Glomerular visceral epithelial cell (primary cell): Measurements from ENCODE around the gene LSM12.
"Not testable (repeated sequence)": the region's sequence is repeated elsewhere in the genome, so short reads cannot be mapped to it uniquely, and the experiment has no call there.

Experiments
- DNase-seq: peaks from one replicate; pipeline ENCODE4 v3.0.0-alpha.2; 2016; ENCODE audit errors: extremely low spot score

Gene LSM12

GRCh38 chr17:44066204-44066930 lies at the start of gene LSM12:
Gene LSM12 (minus strand): TSS chr17:44066671. CDS start chr17:44066587, 84 bp downstream.
- peak; percentile 95 for DNase-seq

DNA sequence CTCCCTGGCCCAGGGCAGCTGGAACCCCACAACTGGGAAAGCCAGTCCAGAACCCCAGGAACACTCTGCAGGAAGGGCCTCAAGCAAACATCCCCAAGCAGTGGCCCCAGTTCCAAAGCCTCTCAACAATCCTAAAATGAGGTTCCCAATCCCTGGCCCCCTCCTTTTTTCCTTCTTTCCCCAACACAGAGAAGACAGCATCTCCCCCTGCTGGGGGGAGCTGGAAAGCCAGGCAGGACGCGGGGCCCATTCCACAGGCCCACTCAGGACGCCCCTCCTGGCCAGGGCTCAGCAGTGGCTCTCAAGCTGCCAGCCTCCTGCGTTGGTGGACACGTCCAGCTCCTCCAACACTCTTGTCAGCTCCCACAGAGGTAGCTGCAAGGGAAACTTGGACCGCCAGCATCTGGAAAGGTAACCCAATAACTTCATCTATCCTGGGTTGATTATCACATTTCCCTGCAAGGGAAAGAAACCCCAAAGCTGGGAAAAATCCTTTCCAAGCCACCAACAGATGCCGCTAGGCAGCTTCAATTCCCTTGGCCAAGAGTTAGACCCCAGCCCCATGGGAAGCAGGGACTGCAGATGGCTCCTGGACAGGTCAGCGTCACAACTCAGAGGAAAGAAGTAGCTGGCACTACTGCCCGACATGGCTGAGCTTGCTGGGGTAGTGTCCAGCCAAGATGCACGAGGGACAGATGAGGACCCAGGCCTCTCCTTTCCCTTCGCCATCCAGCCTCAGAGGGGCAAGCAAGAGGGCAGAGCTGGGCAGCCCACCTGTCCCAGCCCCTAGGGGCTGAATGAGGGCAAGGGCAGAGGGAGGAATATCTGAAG lies 49.3 kb upstream of the LSM12 start:
- DNase-seq, result peak; percentile 49

GRCh38 chr17:44113868-44114840 lies 47.7 kb upstream of the LSM12 start:
- no peak for DNase-seq

GRCh38 chr17:44113382-44113781 lies 46.9 kb upstream of the LSM12 start:
- DNase-seq, result no peak

DNA sequence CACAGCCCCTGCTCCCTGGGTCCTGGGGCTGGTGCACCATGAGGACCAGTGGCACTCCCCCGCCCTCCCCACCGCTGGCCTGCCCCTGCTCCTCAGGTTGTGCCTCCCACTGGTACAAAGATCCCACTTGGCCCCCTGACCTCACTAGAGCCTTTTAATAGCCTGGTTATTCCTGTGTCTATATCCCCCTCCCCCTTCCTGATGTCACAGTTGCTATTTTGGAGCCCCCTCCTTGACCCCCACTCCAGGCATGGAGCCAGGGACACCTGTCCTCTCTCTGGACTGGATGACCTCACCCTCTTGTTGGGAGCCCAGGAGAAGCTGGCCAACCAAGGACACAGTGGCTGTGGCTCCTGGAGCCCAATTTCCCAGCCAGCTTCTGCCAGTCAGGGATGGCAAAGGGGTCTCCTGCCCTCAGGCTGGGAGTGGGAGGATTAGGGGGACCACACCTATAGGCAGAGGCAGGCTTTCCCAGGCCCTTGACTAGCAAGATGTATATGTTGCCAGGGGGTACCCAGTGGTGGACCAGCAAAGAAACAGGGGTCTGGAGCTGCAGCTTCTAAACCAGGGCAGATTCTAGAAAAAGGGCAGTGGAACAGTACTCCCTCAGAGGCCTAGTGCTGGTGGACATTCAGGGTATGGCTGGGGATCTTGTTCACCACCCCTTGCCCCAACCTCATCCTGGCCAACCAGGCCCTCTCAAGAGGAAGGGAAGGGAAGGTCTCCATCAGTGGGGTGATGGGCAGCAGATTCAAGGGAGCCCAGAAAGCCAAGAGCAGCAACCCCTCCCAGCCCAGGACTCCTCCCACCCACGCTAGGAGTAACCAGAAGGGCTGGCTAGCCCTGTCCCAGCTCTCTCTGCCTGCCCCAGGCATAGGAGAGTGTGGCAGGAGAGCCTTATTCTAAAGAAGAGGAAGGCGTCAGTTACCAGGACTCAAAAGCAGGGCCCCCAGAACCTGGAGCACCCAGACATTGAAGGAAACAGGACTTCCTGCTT lies 46.1 kb upstream of the LSM12 start:
- no peak for DNase-seq

GRCh38 chr17:44111777-44112176 lies 45.3 kb upstream of the LSM12 start:
- DNase-seq, result no peak

GRCh38 chr17:44110823-44111633 lies 44.6 kb upstream of the LSM12 start:
- DNase-seq, result peak; percentile 92

DNA sequence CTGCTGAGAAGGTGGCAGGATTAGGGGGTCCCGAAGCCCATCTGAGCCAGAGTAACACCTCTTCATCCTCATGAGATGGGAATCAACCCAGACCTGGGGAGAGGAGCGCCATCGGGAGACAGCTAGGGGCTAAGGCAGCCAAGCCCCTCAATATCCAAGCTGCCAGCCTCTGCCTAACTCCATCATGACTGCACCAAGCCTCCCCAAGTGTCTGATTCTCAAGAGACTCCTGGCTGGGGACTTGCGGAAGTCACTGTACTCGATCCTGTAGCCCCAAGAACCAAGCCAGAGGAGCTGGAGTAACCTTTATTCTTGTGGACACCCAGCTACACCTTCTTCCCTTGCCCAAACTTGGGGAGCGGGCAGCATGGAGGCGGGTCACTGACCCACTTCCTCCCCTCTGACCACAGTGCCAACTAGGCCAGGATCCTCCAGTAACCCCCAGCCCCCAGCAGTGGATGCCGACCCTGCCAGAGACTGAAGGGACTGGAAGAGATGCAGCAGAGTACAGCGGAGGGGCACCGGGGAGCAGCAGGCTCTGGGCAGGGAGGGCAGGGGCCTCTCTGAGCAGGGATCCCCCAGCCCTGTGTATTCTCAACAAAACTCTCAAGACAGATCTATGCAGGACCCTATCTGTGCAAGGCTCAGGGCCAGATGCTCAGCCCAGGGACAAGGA lies 43.7 kb upstream of the LSM12 start:
- no peak for DNase-seq

DNA sequence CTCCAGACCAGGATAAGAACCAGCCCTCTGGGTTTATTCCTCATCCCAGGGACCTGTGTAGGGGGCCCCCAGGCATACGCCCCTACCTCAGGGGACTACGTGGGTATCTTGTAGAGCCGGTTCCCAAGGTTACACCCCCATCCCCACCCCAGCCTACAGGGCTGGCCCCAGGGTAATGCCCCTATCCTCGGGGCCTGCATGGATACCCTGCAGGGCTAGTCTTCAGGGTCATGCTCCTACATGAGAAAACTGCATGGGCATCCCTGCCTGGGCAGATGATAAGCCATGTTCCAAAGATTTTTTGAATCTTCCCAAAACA lies 42.8 kb upstream of the LSM12 start:
- no peak for DNase-seq

- DNase-seq, result peak; percentile 86
Observed at GRCh38 chr17:44108440-44109311, 42.2 kb upstream of the LSM12 start.

DNA sequence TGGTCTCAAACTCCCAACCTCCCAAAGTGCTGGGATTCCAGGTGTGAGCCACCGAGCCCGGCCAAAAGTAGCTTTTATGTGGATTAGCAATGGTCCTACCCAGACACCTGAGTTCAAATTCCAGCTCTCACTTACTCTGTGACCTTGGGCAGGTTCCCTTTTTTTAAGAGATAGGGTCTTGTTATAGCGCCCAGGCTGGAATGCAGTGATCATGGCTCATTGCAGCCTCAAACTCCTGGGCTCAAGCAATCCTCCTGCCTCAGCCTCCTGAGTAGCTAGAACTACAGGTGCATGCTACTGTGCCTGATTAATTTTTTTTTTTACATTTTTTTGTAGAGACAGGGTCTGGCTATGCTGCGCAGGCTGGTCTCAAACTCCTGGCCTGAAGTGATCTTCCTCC lies 40.3 kb upstream of the LSM12 start:
- no peak for DNase-seq

GRCh38 chr17:44105941-44106340 lies 39.5 kb upstream of the LSM12 start:
- DNase-seq, result no peak

DNA sequence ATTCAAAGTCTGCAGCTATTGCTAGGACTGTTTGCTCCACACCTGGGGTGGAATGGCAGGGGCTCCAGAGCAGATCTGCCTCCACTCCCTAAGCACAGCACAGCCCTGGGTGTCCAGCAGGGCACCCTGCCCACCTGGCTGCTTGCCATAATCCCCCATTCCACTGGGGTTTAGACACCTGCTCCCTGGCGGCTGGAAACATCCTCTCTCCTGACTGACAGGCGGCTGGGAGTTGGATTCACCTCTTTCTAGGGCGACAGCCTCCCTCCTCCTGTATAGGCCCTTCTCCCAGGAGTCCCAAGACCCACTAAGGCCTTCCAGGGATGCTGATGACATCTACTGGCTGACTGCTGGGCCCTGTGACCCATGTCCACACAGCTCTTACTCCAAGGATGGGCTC lies 39.0 kb upstream of the LSM12 start:
- DNase-seq, result no peak

- DNase-seq, result no peak
Observed at GRCh38 chr17:44102849-44103622, 36.6 kb upstream of the LSM12 start.

GRCh38 chr17:44101858-44102257 lies 35.4 kb upstream of the LSM12 start:
- DNase-seq, result not testable (repeated sequence)

DNA sequence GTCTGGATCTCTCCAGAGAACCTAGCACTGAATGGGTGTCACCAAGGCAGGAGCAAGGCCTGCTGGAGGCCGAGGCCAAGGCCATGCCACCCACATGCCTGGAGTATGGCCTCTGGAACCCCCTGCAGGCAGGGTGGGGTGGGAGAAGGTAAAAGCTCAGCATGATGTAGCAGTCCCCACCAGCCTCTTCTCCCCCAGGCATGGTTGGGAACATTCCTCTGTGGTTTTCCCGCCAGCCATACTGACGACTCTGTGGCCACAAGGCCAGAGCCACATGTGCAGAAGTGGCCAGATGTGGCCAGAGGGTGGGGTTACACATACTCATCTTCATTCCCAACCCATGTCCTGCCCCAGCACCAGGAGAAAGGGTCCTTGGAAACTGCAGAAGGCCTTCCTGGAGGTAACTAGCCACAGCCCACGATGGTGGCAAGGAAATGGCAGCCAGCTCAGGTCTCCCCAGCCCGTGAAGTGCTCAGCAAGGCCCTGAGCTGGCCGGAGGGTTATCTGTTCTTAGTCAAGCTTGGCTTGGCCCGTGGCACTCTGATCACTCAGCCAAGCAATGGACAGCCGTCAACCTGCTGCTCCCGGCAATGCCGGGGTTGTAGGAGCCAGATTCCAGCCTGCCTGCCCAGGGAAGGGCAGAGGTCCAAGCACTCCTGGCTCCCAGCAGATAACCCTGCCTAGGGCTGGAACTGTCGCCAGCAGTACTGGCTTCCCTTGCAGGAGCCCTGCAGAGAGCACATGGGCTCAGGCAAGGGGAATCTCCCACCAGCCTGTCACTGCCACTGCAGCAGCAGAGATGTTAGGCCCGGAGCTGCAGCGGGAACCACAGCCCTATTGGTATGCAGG lies 30.9 kb upstream of the LSM12 start:
- peak; percentile 71 for DNase-seq
